ENCODE results near the gene MLXIP. TPM values are rescaled to one million over a fixed set of nuclear protein-coding genes. Genes with fewer than 3 reads are reported as not detected.

MLXIP gene
- total RNA-seq, 2 donors from 2014 or later: 28.4 to 48.6 TPM

DNA sequence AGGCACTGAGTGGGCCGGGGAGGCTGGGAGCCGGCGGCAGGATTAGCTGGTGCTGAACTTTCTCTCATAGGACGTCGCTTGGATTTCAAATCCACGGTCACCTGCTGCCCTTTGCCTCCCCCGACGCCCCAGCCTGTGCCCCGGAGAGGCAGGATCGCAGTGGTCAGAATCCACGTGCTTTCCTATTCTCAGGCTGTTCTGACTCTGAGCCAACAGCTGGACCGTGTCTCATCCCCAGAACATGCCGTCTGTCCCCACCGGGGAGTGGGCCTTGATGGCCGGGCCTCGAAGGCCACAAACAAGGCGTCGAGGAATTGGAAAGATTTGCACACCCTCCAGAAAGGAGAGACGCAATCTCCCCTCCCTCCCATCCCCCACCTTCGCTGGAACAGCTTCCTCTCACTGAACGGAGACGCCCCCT is 18.5 kb upstream of the MLXIP start:
- H3K27ac Mint-ChIP-seq: no peak overlapping the region
- H3K27me3 Mint-ChIP-seq: no peaks in the 10 kb centered on the region
- H3K9me3 Mint-ChIP-seq: no peaks in the 10 kb centered on the region
- DNase-seq (ENCODE audit: low spot score): no peak
- H3K4me3 Mint-ChIP-seq: no peak overlapping the region
- peaks cover 0 to 4% of the 10 kb centered on the region in 2 donors for H3K4me1 Mint-ChIP-seq (ENCODE audit: low read depth in 2 of 2)
- no peaks in the 10 kb centered on the region for H3K36me3 Mint-ChIP-seq
- no peak for ATAC-seq

DNA sequence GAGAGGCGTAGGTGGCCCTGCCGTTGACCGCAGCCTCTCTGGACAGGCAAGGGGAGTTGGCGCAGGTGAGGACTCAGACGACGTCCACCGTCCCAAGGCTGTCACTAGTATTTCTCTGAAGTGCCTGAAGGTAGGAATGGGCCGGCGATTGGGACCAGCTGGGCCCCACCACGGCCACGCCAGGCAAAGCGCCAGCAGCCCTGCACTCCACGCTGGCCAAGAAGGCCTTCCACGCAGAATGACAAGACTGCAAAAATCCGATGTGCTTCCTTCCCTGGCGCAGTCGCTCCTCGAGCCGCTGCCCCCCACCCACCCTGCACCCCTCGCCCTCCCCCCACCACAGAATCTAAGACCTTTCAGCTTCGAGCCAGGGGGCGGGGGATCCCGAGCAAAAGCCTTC is 17.3 kb upstream of the MLXIP start:
- no peak overlapping the region for H3K27ac Mint-ChIP-seq
- no peaks in the 10 kb centered on the region for H3K27me3 Mint-ChIP-seq
- H3K4me3 Mint-ChIP-seq: no peak overlapping the region
- no peaks in the 10 kb centered on the region for H3K36me3 Mint-ChIP-seq
- ATAC-seq: no peak
- no peak for DNase-seq (ENCODE audit: low spot score)
- no peaks in the 10 kb centered on the region for H3K9me3 Mint-ChIP-seq
- H3K4me1 Mint-ChIP-seq (ENCODE audit: low read depth in 2 of 2): peaks cover 0 to 4% of the 10 kb centered on the region in 2 donors

DNA sequence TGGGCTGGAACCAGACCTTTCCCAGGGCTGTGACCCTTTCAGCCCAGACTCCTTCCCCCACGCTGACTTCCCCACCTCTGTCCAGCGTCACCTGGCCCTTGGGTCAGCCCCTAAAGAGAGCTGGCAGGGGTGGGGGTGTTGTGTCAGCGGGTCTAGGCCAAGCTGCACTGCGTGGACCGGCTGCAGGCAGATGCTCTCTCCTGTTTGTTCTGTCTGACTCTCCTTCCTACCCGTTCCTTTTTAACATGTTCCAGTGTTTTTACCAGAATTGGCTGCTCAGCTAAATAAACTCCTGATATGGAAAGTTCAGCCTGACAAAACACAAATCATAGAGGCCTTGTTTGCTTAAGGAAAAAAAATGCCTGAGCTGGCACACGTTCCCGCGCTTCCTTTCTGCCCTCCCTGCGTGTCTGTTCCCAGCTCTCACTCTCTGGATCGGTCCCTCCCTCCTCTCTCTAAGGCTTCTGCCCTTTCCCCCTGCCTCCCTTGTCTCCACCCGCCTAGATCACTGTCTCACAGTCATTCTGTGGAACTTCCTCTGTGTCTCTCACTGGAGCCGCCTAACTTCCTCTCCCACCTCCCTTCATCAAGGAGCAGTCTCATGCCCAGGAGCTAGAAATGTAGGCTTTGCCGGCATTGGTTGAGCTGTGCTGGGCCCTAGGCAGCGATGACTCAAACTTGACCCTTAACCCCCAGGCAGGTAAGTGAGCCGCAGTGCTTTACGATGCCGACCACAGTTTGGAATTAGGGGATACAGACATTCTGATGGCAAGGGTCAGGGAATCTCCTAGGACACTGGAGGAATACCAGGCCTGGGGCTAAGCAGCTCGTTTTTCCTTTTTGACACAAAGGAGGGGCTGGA is 15.5 kb upstream of the MLXIP start:
- Mint-ChIP-seq H3K36me3 (no peaks in the 10 kb centered on the region), H3K27me3 (no peaks in the 10 kb centered on the region), H3K9me3 (no peaks in the 10 kb centered on the region)

DNA sequence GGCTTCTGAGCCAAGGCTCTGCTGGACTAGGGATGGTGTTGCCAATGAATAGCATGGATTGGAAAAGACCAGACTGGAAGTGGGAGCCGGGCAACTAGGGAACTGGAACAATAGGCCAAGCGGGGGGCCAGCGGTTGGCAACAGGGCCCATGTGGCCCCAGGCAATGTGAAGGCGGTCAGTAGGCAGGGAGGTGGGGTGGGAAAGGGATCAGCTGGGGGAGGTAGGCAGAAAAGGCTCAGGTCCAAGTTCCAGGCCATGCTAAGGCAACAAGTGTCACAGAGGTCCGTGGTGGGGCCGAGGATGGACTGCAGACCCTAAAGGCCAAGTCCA is 14.9 kb upstream of the MLXIP start:
- no peak for ATAC-seq
- Mint-ChIP-seq H3K36me3 (no peaks in the 10 kb centered on the region), H3K4me1 (ENCODE audit: low read depth in 2 of 2) (peaks cover 9 to 13% of the 10 kb centered on the region in 2 donors), H3K4me3 (no peak overlapping the region), H3K9me3 (no peaks in the 10 kb centered on the region), H3K27me3 (no peaks in the 10 kb centered on the region), H3K27ac (no peak overlapping the region)
- no peak for DNase-seq (ENCODE audit: low spot score)

More for the DNA sequence above, 15.5 kb upstream of the MLXIP start:
- H3K27ac Mint-ChIP-seq: no peak overlapping the region
- no peak overlapping the region for H3K4me3 Mint-ChIP-seq
- no peak for ATAC-seq
- H3K4me1 Mint-ChIP-seq (ENCODE audit: low read depth in 2 of 2): peaks cover 5 to 8% of the 10 kb centered on the region in 2 donors
- DNase-seq (ENCODE audit: low spot score): no peak

DNA sequence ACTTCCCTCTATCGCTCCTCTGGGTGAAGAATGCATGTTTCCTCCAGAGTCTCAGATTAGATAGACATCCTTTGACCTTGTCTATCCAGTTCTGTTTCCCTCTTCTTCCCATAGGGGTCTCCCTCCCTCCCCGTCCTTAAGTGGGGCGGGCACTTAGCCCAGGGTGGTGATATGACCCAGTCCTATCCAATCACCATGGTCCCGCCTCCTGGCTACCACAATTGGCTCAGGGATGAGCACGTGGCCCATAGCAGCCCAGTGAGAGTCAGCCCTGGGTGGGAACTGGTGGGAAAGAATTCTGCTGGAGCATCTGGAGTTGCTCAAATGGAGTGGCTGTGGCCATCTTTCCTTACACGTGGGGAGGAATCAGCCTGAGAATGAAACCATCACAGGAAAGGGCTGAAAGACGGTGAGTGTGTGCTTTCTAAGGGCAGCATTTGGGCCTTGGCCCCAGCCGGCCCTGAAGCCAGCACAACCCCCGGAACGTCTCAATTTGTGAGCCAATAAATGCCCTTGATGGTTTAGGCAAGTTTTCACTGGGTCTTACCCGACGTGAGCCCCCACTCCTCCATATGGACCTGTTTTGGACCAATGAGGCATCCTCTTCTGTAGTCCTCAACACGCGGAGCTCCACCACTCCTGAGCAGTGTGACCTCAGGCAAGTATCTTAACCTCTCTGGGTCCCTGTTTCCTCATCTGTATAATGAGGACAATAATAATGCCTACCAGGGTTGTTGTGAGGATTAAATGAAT is 14.4 kb upstream of the MLXIP start:
- ATAC-seq (peak; percentile 65 to 71), DNase-seq (ENCODE audit: low spot score) (no peak)
- H3K27ac Mint-ChIP-seq: no peak overlapping the region
- H3K27me3 Mint-ChIP-seq: no peaks in the 10 kb centered on the region
- no peaks in the 10 kb centered on the region for H3K9me3 Mint-ChIP-seq
- no peak overlapping the region for H3K4me3 Mint-ChIP-seq
- H3K36me3 Mint-ChIP-seq: no peaks in the 10 kb centered on the region
- peaks cover 9 to 13% of the 10 kb centered on the region in 2 donors for H3K4me1 Mint-ChIP-seq (ENCODE audit: low read depth in 2 of 2)

DNA sequence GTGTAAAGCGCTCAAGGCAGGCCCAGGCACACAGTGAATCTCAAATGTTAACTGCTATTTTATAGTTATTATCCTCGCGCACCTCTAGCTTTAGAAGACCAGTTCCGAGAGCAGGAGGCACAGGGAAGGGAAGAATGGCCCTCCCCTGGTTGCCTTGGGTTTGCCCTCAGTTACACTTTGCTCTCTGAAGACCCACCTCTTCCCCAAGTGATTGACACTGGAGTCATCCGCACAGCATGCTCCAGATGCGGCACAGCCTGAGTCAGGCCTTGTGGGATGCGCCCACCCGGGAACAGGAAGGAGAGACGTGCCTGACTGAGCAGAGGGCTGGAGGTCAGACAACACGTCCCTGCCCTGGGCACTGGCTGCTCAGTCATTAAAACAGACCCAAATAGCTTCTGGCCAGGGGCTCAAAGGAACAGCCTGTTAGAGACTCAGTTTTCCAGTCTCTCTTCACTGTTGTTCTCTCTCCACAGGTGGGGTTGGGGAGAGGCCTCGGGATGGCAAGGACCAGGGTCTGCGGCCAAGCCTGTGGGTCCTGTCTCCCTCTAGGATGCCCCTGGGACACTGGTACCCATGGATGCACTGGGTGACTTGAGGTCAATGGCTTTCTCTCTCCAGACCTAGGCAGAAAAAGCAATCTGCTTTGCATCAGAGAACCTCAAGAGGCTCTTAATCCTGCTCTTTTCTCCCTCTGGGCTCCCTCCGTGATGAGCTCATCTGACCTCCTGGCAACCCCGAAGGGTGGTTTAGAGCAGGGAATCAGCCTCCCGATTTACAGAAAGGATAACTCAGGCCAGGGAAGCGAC is 13.6 kb upstream of the MLXIP start:
- H3K27ac Mint-ChIP-seq: no peak overlapping the region
- no peaks in the 10 kb centered on the region for H3K9me3 Mint-ChIP-seq
- H3K4me3 Mint-ChIP-seq: no peak overlapping the region
- no peaks in the 10 kb centered on the region for H3K36me3 Mint-ChIP-seq
- H3K27me3 Mint-ChIP-seq: no peaks in the 10 kb centered on the region
- H3K4me1 Mint-ChIP-seq (ENCODE audit: low read depth in 2 of 2): peaks cover 9 to 13% of the 10 kb centered on the region in 2 donors
- ATAC-seq (no peak), DNase-seq (ENCODE audit: low spot score) (no peak)

DNA sequence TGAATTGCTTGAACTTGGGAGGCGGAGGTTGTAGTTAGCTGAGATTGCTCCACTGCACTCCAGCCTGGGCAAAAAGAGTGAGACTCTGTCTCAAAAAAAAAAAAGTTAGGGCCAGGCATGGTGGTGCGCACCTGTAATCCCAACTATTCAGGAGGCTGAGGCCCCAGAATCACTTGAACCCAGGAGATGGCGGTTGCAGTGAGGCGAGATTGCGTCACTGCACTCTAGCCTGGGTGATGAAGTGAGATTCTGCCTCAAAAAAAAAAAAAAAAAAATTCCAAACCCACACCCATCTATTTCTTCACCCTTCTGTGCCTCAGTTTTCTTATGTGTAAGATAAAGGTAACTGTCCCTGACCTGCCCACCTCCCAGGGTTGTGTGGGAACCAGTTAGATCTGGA is 11.0 kb upstream of the MLXIP start:
- DNase-seq (ENCODE audit: low spot score) (no peak), ATAC-seq (peak; percentile 19 to 45)
- Mint-ChIP-seq H3K9me3 (no peaks in the 10 kb centered on the region), H3K4me1 (ENCODE audit: low read depth in 2 of 2) (peaks cover 9 to 13% of the 10 kb centered on the region in 2 donors), H3K4me3 (peak overlapping the region; percentile 16), H3K36me3 (no peaks in the 10 kb centered on the region), H3K27me3 (no peaks in the 10 kb centered on the region), H3K27ac (peak overlapping the region in 1 of 2 donors; percentile 77)

DNA sequence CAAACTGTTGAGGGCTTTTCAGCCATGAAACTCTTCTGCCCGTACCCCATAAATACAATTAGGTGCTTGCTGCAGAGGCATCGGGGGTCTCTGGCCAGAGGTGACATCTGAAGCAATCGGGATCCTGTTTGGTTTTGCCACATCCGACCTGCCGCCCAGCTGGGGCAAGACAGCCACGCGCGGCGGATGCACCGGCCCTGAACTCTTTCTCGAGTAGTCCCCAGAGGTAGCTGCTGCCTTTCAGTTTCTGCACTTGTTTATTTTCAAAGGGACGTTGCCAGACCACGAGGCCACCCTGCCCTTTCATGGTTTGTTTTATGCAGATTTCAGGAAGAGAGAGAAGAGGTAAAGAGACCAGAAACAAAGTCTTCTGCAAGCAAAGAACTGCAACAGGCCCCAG is 10.6 kb upstream of the MLXIP start:
- no peaks in the 10 kb centered on the region for H3K9me3 Mint-ChIP-seq
- DNase-seq (ENCODE audit: low spot score) (no peak), ATAC-seq (peak; percentile 71 to 80)
- H3K27ac Mint-ChIP-seq: peak overlapping the region in 1 of 2 donors; percentile 77
- H3K36me3 Mint-ChIP-seq: no peaks in the 10 kb centered on the region
- H3K4me1 Mint-ChIP-seq (ENCODE audit: low read depth in 2 of 2): peaks cover 9 to 12% of the 10 kb centered on the region in 2 donors
- H3K27me3 Mint-ChIP-seq: no peaks in the 10 kb centered on the region
- H3K4me3 Mint-ChIP-seq: peak overlapping the region; percentile 16

DNA sequence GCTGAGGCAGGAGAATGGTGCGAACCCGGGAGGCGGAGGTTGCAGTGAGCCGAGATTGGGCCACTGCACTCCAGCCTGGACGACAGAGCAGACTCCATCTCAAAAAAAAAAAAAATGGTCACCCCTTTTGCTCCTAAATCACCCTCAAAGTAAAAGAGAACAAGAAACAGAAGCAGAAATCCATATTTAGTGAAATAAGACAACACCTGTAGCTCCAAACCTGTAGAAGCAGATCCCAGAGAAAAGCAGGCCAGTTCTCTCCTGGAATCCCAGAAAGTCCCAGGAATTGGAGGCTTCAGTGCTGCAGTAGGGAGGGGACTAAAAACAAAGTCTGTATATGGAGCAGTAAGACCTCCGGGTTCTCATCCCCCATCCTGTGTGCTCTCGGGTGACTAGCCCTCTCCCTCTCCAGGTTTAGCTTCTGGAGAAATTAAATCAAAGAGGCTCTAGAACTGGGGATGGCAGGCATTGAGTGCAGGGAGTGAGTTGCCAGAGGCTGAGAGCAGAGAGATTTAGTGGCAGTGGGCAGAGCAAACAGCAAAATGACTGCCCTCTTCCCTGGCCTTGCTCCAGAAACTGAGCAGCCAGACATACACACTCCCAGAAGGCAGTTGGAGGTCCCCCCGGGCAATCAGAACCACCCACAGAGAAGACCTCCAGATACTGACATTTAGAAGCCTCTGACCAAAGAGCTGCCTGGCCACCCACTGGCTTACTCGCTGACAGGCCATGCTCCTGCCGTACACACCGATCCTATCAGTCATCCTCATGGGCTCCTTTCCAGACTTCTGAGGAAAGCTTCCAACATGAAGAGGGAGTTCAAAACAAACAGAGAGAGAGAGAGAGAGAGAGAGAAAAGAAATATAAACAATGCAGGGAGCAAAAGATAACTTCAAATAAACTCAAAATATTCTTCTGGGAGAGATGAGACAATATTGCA is 6.3 kb upstream of the MLXIP start:
- H3K36me3 Mint-ChIP-seq: no peaks in the 10 kb centered on the region
- H3K9me3 Mint-ChIP-seq: no peaks in the 10 kb centered on the region
- H3K27me3 Mint-ChIP-seq: no peaks in the 10 kb centered on the region
- peaks cover 9% of the 10 kb centered on the region in 2 donors for H3K4me1 Mint-ChIP-seq (ENCODE audit: low read depth in 2 of 2)
- no peak overlapping the region for H3K4me3 Mint-ChIP-seq
- ATAC-seq (no peak), DNase-seq (ENCODE audit: low spot score) (no peak)
- H3K27ac Mint-ChIP-seq: no peak overlapping the region

DNA sequence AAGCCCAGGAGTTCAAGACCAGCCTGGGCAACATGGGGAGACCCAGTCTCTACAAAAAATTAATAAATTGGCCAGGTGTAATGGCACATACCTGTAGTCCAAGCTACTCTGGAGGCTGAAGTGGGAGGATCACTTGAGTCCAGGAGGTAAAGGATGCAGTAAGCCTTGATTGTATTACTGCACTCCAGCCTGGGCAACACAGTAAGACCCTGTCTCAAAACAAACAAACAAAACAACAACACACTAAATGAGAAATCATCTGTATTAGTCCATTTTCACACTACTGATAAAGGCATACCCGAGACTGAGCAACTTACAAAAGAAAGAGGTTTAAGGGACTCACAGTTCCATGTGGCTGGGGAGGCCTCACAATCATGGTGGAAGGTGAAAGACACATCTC is 4.7 kb upstream of the MLXIP start:
- ATAC-seq (no peak), DNase-seq (ENCODE audit: low spot score) (no peak)
- no peaks in the 10 kb centered on the region for H3K9me3 Mint-ChIP-seq
- H3K27ac Mint-ChIP-seq: no peak overlapping the region
- no peak overlapping the region for H3K4me3 Mint-ChIP-seq
- H3K27me3 Mint-ChIP-seq: no peaks in the 10 kb centered on the region
- H3K36me3 Mint-ChIP-seq: no peaks in the 10 kb centered on the region
- no peaks in the 10 kb centered on the region for H3K4me1 Mint-ChIP-seq (ENCODE audit: low read depth in 2 of 2)

DNA sequence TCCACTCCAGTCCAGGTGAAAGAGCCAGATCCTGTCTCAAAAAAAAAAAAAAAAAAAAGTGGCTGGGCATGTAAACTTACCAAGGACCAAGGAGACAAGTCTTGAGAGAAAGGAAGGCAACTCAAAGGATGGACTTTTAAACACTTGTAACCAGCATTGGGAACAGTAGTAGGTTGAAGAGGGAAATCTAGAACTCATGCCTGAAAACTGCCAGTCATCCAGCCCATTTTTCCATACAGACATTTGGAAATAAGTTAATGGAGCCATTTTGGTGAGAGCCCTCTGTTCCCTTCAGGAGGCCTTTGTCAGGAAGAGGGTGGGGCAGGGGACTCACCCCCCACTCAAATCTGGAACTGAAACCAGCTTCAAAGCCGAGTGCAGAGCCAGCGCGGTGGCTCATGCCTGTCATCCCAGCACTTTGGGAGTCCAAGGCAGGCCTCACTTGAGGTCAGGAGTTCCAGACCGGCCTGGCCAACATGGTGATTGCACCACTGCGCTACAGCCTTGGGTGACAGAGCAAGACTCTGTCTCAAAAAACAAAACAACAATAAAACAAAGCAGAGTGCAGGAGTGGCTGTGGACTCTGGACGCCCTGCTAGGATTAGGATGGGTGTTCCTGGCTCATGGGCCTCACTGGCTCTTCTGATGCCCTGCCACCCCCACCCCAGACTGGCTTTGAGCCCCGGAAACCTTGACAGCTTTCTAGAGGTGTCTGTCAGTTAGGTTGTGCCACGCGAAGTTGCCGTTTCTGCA is 1.6 kb upstream of the MLXIP start:
- Mint-ChIP-seq H3K27me3 (no peaks in the 10 kb centered on the region), H3K9me3 (no peaks in the 10 kb centered on the region), H3K4me1 (ENCODE audit: low read depth in 2 of 2) (peaks cover 24 to 28% of the 10 kb centered on the region in 2 donors), H3K36me3 (no peaks in the 10 kb centered on the region), H3K4me3 (peak overlapping the region; percentile 97), H3K27ac (no peak overlapping the region)
- DNase-seq (ENCODE audit: low spot score) (peak; percentile 41), ATAC-seq (no peak)

DNA sequence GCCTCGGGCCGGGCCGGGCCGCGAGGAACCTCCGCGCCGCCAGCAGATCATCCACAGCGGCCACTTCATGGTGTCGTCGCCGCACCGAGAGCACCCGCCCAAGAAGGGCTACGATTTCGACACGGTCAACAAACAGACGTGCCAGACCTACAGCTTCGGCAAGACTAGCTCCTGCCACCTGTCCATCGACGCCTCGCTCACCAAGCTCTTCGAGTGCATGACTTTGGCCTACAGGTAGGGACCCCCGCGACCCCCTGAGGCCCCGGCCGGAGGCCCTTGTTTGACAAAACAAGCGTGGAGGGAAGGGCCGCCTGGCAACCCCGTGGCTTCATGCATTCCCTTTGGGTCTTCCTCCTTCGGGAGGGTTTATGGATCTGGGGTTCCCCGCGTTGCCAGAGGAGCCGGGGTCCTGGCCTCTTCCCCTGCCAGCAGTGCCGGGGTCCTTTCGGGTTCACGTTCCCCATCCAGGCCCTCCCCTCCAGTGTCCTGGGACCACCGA is 526 bp downstream of the MLXIP start:
- peaks cover 43 to 49% of the 10 kb centered on the region in 2 donors for H3K4me1 Mint-ChIP-seq (ENCODE audit: low read depth in 2 of 2)
- DNase-seq (ENCODE audit: low spot score) (no peak), ATAC-seq (no peak)
- peak overlapping the region; percentile 75 to 88 for H3K27ac Mint-ChIP-seq
- no peaks in the 10 kb centered on the region for H3K36me3 Mint-ChIP-seq
- H3K9me3 Mint-ChIP-seq: no peaks in the 10 kb centered on the region
- H3K4me3 Mint-ChIP-seq: peak overlapping the region; percentile 97
- no peaks in the 10 kb centered on the region for H3K27me3 Mint-ChIP-seq
